Fibroblast of villous mesenchyme (primary cell): ENCODE data around the gene EPC1. TPM values are rescaled to one million over a fixed set of nuclear protein-coding genes. Genes with fewer than 3 reads are reported as not detected.

Experiments used
- DNase-seq: peaks from one replicate; pipeline ENCODE4 v3.0.0-alpha.2; 2010; ENCODE audit warnings: low read depth
- H3K4me3 ChIP-seq: 2 replicates; pipeline ENCODE4 v1.5.1; 2011; ENCODE audit warnings: low read depth, mild to moderate bottlenecking, low read length
- total RNA-seq: library from RNA; depleted of rRNA; stranded (reverse); fragments of >200 nt; gene quantifications from 2 replicates; pipeline ENCODE4 v1.2.3, GENCODE V29; 2012
- TF ChIP-seq, protein P1 (sequence below): IDR thresholded peaks from 2 replicates; pipeline ENCODE4 v1.5.1; 2012; ENCODE audit warnings: low read depth, mild to moderate bottlenecking, low read length; ENCODE audit not compliant: insufficient read depth

The EPC1 gene
- total RNA-seq, 1 donor: 19.4 TPM

DNA sequence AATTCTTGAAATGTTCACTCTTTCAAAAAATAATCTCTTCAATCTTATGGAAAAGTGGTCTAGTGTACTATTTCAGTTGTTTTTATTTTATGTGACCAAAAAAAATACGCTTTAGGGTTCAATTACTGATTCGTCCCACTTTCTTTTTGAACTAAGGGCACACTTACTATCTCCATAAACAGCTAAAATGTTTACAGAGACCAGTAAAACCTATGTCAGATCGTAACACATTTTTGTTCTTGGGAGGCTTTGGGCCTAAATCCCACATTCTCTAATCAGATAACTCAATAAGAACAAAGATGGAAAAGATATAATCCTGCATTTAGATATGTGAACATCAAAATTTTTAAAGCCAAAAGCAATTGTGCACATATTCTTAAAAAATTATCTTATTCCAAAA lies 29.8 kb upstream of the EPC1 start:
- TF ChIP-seq, protein P1, sequence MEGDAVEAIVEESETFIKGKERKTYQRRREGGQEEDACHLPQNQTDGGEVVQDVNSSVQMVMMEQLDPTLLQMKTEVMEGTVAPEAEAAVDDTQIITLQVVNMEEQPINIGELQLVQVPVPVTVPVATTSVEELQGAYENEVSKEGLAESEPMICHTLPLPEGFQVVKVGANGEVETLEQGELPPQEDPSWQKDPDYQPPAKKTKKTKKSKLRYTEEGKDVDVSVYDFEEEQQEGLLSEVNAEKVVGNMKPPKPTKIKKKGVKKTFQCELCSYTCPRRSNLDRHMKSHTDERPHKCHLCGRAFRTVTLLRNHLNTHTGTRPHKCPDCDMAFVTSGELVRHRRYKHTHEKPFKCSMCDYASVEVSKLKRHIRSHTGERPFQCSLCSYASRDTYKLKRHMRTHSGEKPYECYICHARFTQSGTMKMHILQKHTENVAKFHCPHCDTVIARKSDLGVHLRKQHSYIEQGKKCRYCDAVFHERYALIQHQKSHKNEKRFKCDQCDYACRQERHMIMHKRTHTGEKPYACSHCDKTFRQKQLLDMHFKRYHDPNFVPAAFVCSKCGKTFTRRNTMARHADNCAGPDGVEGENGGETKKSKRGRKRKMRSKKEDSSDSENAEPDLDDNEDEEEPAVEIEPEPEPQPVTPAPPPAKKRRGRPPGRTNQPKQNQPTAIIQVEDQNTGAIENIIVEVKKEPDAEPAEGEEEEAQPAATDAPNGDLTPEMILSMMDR: no peak
- peak overlapping the region; percentile 74 for H3K4me3 ChIP-seq
- DNase-seq: peak; percentile 8

DNA sequence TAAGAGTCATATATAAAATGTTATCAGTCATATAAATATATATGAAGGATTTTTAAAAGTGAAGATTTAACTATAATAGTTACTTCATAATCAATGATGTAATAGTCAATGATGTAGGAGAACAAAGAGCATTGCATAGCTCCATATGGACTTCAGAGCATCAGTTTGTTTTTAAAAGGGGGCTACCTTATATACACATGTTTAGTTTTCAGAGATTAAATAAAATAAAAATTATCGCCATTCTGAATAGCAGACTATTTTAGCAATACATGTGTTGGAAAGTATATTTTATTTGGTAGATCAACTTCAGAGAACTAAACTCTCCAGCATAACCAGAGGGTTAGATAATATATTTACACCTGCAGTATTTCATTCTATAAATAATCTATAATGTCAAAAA lies 29.1 kb upstream of the EPC1 start:
- H3K4me3 ChIP-seq: peak overlapping the region; percentile 74
- TF ChIP-seq, protein P1: no peak
- no peak for DNase-seq

GRCh38 chr10:32375631-32376030 lies 28.7 kb upstream of the EPC1 start:
- DNase-seq: no peak
- TF ChIP-seq, protein P1: no peak
- no peak overlapping the region for H3K4me3 ChIP-seq

DNA sequence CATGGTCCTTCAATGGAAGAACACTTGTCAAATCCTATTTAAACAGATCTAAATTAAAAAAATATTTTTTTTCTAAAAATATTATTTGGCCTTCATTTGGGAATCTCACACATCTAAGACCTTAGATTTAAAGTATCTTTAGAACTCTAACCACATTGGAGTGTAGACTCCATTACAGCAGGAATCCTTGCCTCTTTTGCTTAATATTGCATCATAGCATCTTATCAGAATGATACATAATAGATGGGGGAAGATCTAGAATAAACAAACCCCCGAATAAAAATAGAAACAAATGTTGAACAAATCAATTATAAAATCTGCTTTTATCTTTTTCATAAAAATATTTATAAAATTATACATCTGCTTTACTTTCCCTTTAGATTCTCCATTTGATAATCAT lies 27.6 kb upstream of the EPC1 start:
- DNase-seq: no peak
- no peak overlapping the region for H3K4me3 ChIP-seq
- TF ChIP-seq, protein P1: no peak

- DNase-seq: no peak
- TF ChIP-seq, protein P1: no peak
- no peak overlapping the region for H3K4me3 ChIP-seq
Measured at GRCh38 chr10:32373496-32373895, 26.5 kb upstream of the EPC1 start.

- DNase-seq: no peak
- no peak overlapping the region for H3K4me3 ChIP-seq
- TF ChIP-seq, protein P1: no peak
Measured at GRCh38 chr10:32373031-32373430, 26.1 kb upstream of the EPC1 start.
